GM12875 (cell line): ENCODE results near the gene RNF182.

Source experiments
- H3K4me3 ChIP-seq: one replicate; pipeline ENCODE4 v1.5.1; 2011; ENCODE audit warnings: low read depth, low read length, control low read depth
- TF ChIP-seq, protein P1 (sequence below): IDR thresholded peaks from 2 replicates; pipeline ENCODE4 v1.5.1; 2011; ENCODE audit warnings: low read depth, mild to moderate bottlenecking, control low read depth, inconsistent platforms, low read length, moderate library complexity, borderline replicate concordance; ENCODE audit not compliant: insufficient read depth

RNF182 gene

DNA sequence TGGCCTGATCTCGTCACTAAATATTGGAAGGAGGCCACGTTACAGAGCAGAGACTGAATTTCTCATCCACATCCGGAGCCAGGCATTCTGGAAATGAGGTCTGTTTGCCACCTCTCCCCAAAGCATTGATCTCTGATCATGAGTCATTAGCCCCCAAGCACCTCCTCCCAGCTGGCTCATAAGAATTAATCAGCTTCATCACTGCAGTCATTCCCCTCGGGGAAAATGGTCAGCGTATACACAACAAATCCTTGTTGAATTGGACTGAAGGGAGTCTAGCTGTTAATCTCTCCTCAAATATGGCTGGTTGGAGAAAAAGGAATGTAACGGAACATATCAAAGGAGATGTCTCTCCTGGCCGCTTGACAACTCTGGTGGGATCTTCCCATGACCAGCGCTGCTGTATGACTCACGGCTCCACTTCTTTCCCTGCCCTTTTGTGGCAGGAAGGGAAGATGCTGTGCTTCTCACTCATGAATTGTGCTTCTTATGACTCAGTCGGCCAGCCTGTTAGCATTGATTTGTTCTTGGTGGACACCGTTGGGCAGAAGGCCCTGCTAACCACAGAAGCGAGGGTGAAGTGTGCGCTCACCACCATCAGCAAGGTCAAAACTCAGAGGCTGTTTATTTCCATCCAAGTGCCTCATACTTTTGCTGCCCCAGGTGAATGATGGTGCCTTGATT, 76.7 kb downstream of the RNF182 start:
- no peak overlapping the region for H3K4me3 ChIP-seq
- TF ChIP-seq, protein P1, sequence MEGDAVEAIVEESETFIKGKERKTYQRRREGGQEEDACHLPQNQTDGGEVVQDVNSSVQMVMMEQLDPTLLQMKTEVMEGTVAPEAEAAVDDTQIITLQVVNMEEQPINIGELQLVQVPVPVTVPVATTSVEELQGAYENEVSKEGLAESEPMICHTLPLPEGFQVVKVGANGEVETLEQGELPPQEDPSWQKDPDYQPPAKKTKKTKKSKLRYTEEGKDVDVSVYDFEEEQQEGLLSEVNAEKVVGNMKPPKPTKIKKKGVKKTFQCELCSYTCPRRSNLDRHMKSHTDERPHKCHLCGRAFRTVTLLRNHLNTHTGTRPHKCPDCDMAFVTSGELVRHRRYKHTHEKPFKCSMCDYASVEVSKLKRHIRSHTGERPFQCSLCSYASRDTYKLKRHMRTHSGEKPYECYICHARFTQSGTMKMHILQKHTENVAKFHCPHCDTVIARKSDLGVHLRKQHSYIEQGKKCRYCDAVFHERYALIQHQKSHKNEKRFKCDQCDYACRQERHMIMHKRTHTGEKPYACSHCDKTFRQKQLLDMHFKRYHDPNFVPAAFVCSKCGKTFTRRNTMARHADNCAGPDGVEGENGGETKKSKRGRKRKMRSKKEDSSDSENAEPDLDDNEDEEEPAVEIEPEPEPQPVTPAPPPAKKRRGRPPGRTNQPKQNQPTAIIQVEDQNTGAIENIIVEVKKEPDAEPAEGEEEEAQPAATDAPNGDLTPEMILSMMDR = no peak

DNA sequence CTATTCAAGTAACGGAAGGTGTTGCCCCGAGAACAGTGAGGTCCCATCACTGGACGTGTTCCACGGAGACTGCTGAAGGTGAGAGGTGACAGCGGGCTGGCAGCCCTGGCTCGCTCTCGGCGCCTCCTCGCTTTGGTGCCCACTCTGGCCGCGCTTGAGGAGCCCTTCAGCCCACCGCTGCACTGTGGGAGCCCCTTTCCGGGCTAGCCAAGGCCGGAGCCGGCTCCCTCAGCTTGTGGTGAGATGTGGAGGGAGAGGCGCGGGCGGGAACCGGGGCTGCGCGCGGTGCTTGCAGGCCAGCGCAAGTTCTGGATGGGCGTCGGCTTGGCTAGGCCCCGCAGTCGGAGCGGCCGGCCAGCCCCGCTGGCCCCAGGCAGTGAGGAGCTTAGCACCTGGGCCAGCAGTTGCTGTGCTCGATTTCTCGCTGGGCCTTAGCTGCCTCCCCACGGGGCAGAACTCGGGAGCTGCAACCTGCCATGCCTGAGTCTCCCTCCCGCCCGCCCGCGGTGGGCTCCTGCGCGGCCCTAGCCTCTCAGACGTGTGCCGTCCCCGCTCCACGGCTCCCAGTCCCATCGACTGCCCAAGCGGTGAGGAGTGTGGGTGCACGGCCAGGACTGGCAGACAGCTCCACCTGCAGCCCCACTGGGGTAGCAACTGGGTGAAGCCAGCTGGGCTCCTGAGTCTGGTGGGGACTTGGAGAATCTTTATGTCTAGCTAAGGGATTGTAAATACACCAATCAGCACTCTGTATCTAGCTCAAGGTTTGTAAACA, 77.6 kb downstream of the RNF182 start:
- no peak overlapping the region for H3K4me3 ChIP-seq

DNA sequence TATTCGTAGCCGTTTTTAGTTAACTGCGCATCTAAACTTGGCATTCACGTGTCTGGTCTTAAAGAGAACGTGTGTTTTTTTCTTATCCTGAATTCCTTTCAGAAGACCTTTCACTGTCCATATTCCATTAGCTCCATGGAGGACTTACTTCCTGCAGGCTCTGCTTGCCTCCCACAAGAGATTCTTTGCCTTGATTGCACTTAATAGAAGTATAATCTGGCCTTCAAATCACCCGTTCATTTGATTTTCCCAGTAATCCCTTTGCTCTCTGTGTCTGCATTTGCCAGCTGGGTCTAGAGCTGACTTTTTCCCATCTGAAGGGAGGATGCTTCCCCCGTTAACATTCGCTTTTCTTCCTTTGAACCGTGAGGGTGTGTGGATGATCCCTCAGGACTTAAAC, 79.5 kb downstream of the RNF182 start:
- H3K4me3 ChIP-seq = no peak overlapping the region
- TF ChIP-seq, protein P1 = no peak

More for the DNA sequence above, 77.6 kb downstream of the RNF182 start:
- TF ChIP-seq, protein P1 = no peak

DNA sequence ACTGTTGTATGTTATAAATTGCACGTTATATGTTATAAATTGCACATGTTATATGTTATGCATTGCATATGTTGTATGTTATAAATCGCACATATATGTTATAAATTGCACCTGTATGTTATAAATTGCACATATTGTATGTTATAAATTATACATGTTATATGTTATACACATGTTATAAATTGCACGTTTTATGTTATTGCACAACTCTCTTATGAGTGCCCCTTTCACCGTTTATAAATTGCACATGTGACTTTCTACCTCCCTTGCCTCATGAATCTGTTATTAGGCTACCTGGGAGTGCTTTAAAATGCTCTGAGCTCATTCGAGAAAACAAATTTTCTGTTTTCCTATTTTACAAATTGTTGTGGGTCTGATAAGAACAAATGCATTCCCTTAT, 84.1 kb downstream of the RNF182 start:
- TF ChIP-seq, protein P1 = no peak
- no peak overlapping the region for H3K4me3 ChIP-seq

DNA sequence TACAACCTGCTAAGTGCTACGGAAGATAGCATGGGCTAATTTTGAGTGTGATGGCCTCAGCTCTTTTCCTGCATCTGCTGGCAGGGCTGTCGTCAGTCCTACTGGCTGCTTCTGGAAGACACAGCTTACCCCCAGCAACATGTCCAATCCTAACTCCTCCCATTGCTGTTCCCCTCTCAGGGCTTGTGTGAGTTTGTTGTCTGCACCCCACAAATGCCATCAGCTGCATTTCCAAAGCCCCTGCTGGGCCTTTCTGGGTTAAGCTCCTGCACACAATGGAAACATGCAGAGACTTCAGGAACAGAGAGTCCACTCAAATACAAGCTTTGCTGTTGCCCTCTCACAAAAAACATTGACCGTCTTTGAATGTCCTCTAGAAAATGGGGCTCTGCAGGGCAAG, 84.7 kb downstream of the RNF182 start:
- TF ChIP-seq, protein P1 = no peak
- H3K4me3 ChIP-seq = no peak overlapping the region

DNA sequence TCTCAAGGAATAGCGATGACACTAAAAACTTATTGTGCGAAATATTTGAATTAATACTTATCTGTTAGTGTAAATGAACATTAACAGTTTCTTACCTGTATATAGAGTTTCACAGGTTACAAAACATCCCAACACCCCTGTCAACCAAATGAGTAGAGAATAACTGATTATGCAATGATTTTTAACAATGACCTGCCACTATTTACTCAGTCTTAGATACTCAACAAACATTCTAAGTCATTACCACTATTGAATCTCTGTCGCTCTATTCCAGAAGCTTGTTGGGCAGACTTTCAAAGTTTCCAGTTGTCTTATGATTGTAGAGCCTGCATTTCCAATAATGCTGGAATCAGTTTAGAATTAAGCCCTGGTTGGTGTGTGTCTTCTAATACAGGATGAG, 85.5 kb downstream of the RNF182 start:
- H3K4me3 ChIP-seq = no peak overlapping the region
- TF ChIP-seq, protein P1 = no peak
